Measurements from ENCODE around the gene TRIM65. TPM values are rescaled to one million over a fixed set of nuclear protein-coding genes. Genes with fewer than 3 reads are reported as not detected.
"Not testable (repeated sequence)": the region's sequence is repeated elsewhere in the genome, so short reads cannot be mapped to it uniquely, and the experiment has no call there.

TRIM65 gene
- total and polyA plus RNA-seq, 2 experiments from 2014 or later: 16.8 to 31.5 TPM

- Histone ChIP-seq H3K36me3 (no peaks in the 10 kb centered on the region), H3K4me3 (no peak overlapping the region), H3K9me3 (ENCODE audit: low read depth) (no peaks in the 10 kb centered on the region), H3K27ac (no peak overlapping the region), H3K27me3 (peaks cover 30% of the 10 kb centered on the region), H3K4me1 (ENCODE audit: low read depth) (peaks cover 15% of the 10 kb centered on the region)
- no peak for TF ChIP-seq CTCF (IDR thresholded peaks at IDR 0.05; ENCODE audit: low read depth, low read length)
- no peak for DNase-seq (ENCODE audit: low read depth in 1 of 2, low spot score in 1 of 2)
Measured at GRCh38 chr17:75875182-75875939, 21.4 kb downstream of the TRIM65 start.

GRCh38 chr17:75874323-75875181 lies 22.2 kb downstream of the TRIM65 start:
- Histone ChIP-seq H3K4me3 (no peak overlapping the region), H3K27me3 (peaks cover 30% of the 10 kb centered on the region), H3K36me3 (no peaks in the 10 kb centered on the region), H3K4me1 (ENCODE audit: low read depth) (peaks cover 15% of the 10 kb centered on the region), H3K9me3 (ENCODE audit: low read depth) (no peaks in the 10 kb centered on the region), H3K27ac (no peak overlapping the region)
- DNase-seq (ENCODE audit: low read depth in 1 of 2, low spot score in 1 of 2): no peak
- TF ChIP-seq CTCF (IDR thresholded peaks at IDR 0.05; ENCODE audit: low read depth, low read length): no peak

GRCh38 chr17:75873587-75874322 lies 23.0 kb downstream of the TRIM65 start:
- H3K36me3 ChIP-seq: no peaks in the 10 kb centered on the region
- no peaks in the 10 kb centered on the region for H3K9me3 ChIP-seq (ENCODE audit: low read depth)
- H3K4me3 ChIP-seq: no peak overlapping the region
- DNase-seq (ENCODE audit: low read depth in 1 of 2, low spot score in 1 of 2): no peak
- no peak for TF ChIP-seq CTCF (IDR thresholded peaks at IDR 0.05; ENCODE audit: low read depth, low read length)
- peaks cover 26% of the 10 kb centered on the region for H3K27me3 ChIP-seq
- peak overlapping the region; percentile 85 for H3K27ac ChIP-seq
- H3K4me1 ChIP-seq (ENCODE audit: low read depth): peaks cover 15% of the 10 kb centered on the region

GRCh38 chr17:75872434-75873351 lies 24.1 kb downstream of the TRIM65 start:
- Histone ChIP-seq H3K9me3 (ENCODE audit: low read depth) (no peaks in the 10 kb centered on the region), H3K4me3 (no peak overlapping the region), H3K36me3 (no peaks in the 10 kb centered on the region), H3K4me1 (ENCODE audit: low read depth) (peaks cover 15% of the 10 kb centered on the region), H3K27me3 (peaks cover 16% of the 10 kb centered on the region), H3K27ac (peak overlapping the region; percentile 85)
- no peak for TF ChIP-seq CTCF (IDR thresholded peaks at IDR 0.05; ENCODE audit: low read depth, low read length)
- DNase-seq (ENCODE audit: low read depth in 1 of 2, low spot score in 1 of 2): peak; percentile 77 to 83

GRCh38 chr17:75870228-75870627 lies 26.5 kb downstream of the TRIM65 start:
- not testable (repeated sequence) for H3K27me3 ChIP-seq; H3K9me3 ChIP-seq (ENCODE audit: low read depth); H3K27ac ChIP-seq; H3K36me3 ChIP-seq; DNase-seq (ENCODE audit: low read depth in 1 of 2, low spot score in 1 of 2); H3K4me3 ChIP-seq
- H3K4me1 ChIP-seq (ENCODE audit: low read depth): peaks cover 15% of the 10 kb centered on the region

Measured in cardiac muscle cell (in vitro differentiated cells and primary cell).